Ectodermal cell (in vitro differentiated cells): ENCODE measurements around the gene ACTR6.
"Not testable (repeated sequence)": the region's sequence is repeated elsewhere in the genome, so short reads cannot be mapped to it uniquely, and the experiment has no call there.

Source experiments
- H3K27ac ChIP-seq: 2 replicates; pipeline ENCODE4 v1.7.0; 2013; ENCODE audit warnings: mild to moderate bottlenecking, low read depth, low read length; ENCODE audit not compliant: insufficient read depth, poor library complexity, severe bottlenecking
- H3K27me3 ChIP-seq: 2 replicates; pipeline ENCODE4 v1.7.0; 2013; ENCODE audit warnings: mild to moderate bottlenecking, low read length; ENCODE audit not compliant: insufficient read depth, control insufficient read depth, poor library complexity, severe bottlenecking
- H3K36me3 ChIP-seq: one replicate; pipeline ENCODE4 v1.7.0; 2013; ENCODE audit warnings: low read length; ENCODE audit not compliant: control insufficient read depth, insufficient read depth
- H3K4me1 ChIP-seq: one replicate; pipeline ENCODE4 v1.7.0; 2013; ENCODE audit warnings: low read length; ENCODE audit not compliant: control insufficient read depth, insufficient read depth
- H3K4me3 ChIP-seq: 2 replicates; pipeline ENCODE4 v1.7.0; 2013; ENCODE audit warnings: low read depth, low read length, control low read depth; ENCODE audit not compliant: insufficient read depth
- H3K9me3 ChIP-seq: 2 replicates; pipeline ENCODE4 v1.7.0; 2013; ENCODE audit warnings: mild to moderate bottlenecking, low read length, moderate library complexity; ENCODE audit not compliant: control insufficient read depth
- WGBS, 2 experiments: methylation state at CpG; one replicate each; pipeline ENCODE4 v1.1.7; 2013; ENCODE audit warnings: missing lambda C conversion rate in 2 of 2; 5-methylcytosine and 5-hydroxymethylcytosine counted together

The ACTR6 gene

GRCh38 chr12:100239589-100239988 lies 39.0 kb downstream of the ACTR6 start:
- Histone ChIP-seq H3K9me3 (no peaks in the 10 kb centered on the region), H3K36me3 (no peaks in the 10 kb centered on the region), H3K4me3 (no peak overlapping the region), H3K27ac (no peak overlapping the region), H3K27me3 (no peaks in the 10 kb centered on the region), H3K4me1 (no peaks in the 10 kb centered on the region)
- WGBS, 2 experiments = 91 to 94% methylated on average over 1 of the region's 1 CpG

- Histone ChIP-seq H3K36me3 (no peaks in the 10 kb centered on the region), H3K4me1 (no peaks in the 10 kb centered on the region), H3K27me3 (no peaks in the 10 kb centered on the region), H3K4me3 (no peak overlapping the region), H3K27ac (no peak overlapping the region), H3K9me3 (no peaks in the 10 kb centered on the region)
- 93% methylated on average over 4 to 5 of the region's 5 CpGs for WGBS, 2 experiments
Observed at GRCh38 chr12:100243137-100243536, 42.5 kb downstream of the ACTR6 start.

GRCh38 chr12:100247765-100248164 lies 47.1 kb downstream of the ACTR6 start:
- 89 to 100% methylated on average over 1 to 2 of the region's 4 CpGs for WGBS, 2 experiments
- no peaks in the 10 kb centered on the region for H3K9me3 ChIP-seq
- no peak overlapping the region for H3K27ac ChIP-seq
- H3K4me3 ChIP-seq = no peak overlapping the region
- H3K27me3 ChIP-seq = no peaks in the 10 kb centered on the region
- no peaks in the 10 kb centered on the region for H3K4me1 ChIP-seq
- H3K36me3 ChIP-seq = no peaks in the 10 kb centered on the region

- no peak overlapping the region for H3K4me3 ChIP-seq
- H3K27me3 ChIP-seq = no peaks in the 10 kb centered on the region
- no peaks in the 10 kb centered on the region for H3K4me1 ChIP-seq
- H3K27ac ChIP-seq = no peak overlapping the region
- no peaks in the 10 kb centered on the region for H3K9me3 ChIP-seq
- H3K36me3 ChIP-seq = no peaks in the 10 kb centered on the region
Observed at GRCh38 chr12:100248886-100249285, 48.3 kb downstream of the ACTR6 start.

GRCh38 chr12:100249941-100250340 lies 49.3 kb downstream of the ACTR6 start:
- Histone ChIP-seq H3K27ac (no peak overlapping the region), H3K4me1 (no peaks in the 10 kb centered on the region), H3K36me3 (no peaks in the 10 kb centered on the region), H3K27me3 (no peaks in the 10 kb centered on the region), H3K4me3 (no peak overlapping the region), H3K9me3 (no peaks in the 10 kb centered on the region)
- WGBS, 2 experiments = 91 to 96% methylated on average over 7 of the region's 7 CpGs

- Histone ChIP-seq H3K36me3 (no peaks in the 10 kb centered on the region), H3K27me3 (no peaks in the 10 kb centered on the region), H3K27ac (no peak overlapping the region), H3K4me1 (no peaks in the 10 kb centered on the region), H3K4me3 (no peak overlapping the region), H3K9me3 (no peaks in the 10 kb centered on the region)
- WGBS, 2 experiments = 83 to 87% methylated on average over 2 of the region's 2 CpGs
Observed at GRCh38 chr12:100251917-100252316, 51.3 kb downstream of the ACTR6 start.

GRCh38 chr12:100253437-100253836 lies 52.8 kb downstream of the ACTR6 start:
- H3K36me3 ChIP-seq = no peaks in the 10 kb centered on the region
- WGBS, 2 experiments = 100% methylated on average over 1 of the region's 1 CpG
- no peak overlapping the region for H3K27ac ChIP-seq
- H3K27me3 ChIP-seq = no peaks in the 10 kb centered on the region
- no peaks in the 10 kb centered on the region for H3K9me3 ChIP-seq
- no peak overlapping the region for H3K4me3 ChIP-seq
- no peaks in the 10 kb centered on the region for H3K4me1 ChIP-seq

GRCh38 chr12:100254876-100255275 lies 54.3 kb downstream of the ACTR6 start:
- 95 to 97% methylated on average over 1 of the region's 1 CpG for WGBS, 2 experiments
- Histone ChIP-seq H3K27me3 (no peaks in the 10 kb centered on the region), H3K27ac (no peak overlapping the region), H3K4me3 (no peak overlapping the region), H3K9me3 (no peaks in the 10 kb centered on the region), H3K4me1 (no peaks in the 10 kb centered on the region), H3K36me3 (no peaks in the 10 kb centered on the region)

GRCh38 chr12:100258127-100258526 lies 57.5 kb downstream of the ACTR6 start:
- H3K27me3 ChIP-seq = no peaks in the 10 kb centered on the region
- 100% methylated on average over 1 of the region's 1 CpG; no CpG with 5 or more reads in 1 of the 2 experiments for WGBS, 2 experiments
- no peak overlapping the region for H3K27ac ChIP-seq
- H3K4me3 ChIP-seq = no peak overlapping the region
- H3K36me3 ChIP-seq = no peaks in the 10 kb centered on the region
- no peaks in the 10 kb centered on the region for H3K4me1 ChIP-seq
- no peaks in the 10 kb centered on the region for H3K9me3 ChIP-seq

GRCh38 chr12:100263131-100263530 lies 62.5 kb downstream of the ACTR6 start:
- no peaks in the 10 kb centered on the region for H3K4me1 ChIP-seq
- no peaks in the 10 kb centered on the region for H3K36me3 ChIP-seq
- no peaks in the 10 kb centered on the region for H3K9me3 ChIP-seq
- no peak overlapping the region for H3K27ac ChIP-seq
- WGBS, 2 experiments = 93 to 95% methylated on average over 4 to 5 of the region's 5 CpGs
- no peaks in the 10 kb centered on the region for H3K27me3 ChIP-seq
- H3K4me3 ChIP-seq = no peak overlapping the region

- not testable (repeated sequence) for H3K4me3 ChIP-seq, H3K27me3 ChIP-seq, H3K4me1 ChIP-seq, H3K27ac ChIP-seq, H3K36me3 ChIP-seq, H3K9me3 ChIP-seq
- WGBS, 2 experiments = 86 to 94% methylated on average over 5 of the region's 5 CpGs
Observed at GRCh38 chr12:100265107-100265506, 64.5 kb downstream of the ACTR6 start.
